Measurements from ENCODE around the gene CYB5RL. TPM values are rescaled to one million over a fixed set of nuclear protein-coding genes. Genes with fewer than 3 reads are reported as not detected.

The CYB5RL gene
- polyA plus RNA-seq, 4 donors: 0.89 to 8.1 (median 2.5) TPM

DNA sequence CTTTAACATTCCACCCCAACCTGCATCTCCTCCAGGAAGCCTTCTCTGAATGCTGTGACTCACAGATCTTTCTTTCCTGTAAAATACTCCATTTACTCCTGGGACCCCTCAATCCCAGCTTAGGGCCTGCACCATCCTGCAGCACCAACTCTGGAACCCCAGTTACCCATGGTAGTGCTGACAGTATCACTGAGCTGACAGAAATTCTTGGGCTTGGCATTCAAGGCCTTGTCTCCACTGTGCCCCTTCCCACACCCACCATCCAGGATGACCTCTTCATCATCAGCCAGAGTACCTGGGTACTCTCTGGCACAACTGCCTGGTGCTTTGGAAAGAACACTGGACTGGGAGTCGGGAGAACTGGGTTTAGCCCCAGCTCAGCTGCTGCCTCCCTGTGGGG is 8.3 kb downstream of the CYB5RL start:
- Histone ChIP-seq H3K36me3 (ENCODE audit: control insufficient read depth in 3 of 3, insufficient read depth in 2 of 3, low read depth in 1 of 3, low read length in 3 of 3) (peaks cover 0 to 58% (median 4%) of the 10 kb centered on the region in 3 donors), H3K9me3 (ENCODE audit: control insufficient read depth in 2 of 2, insufficient read depth in 1 of 2, low read depth in 1 of 2, low read length in 1 of 2) (no peaks in the 10 kb centered on the region), H3K27ac (ENCODE audit: low read depth in 1 of 3, low read length in 2 of 3) (no peak overlapping the region), H3K27me3 (ENCODE audit: control insufficient read depth in 3 of 3, insufficient read depth in 3 of 3, low read length in 3 of 3) (no peaks in the 10 kb centered on the region), H3K4me1 (ENCODE audit: control insufficient read depth in 3 of 3, insufficient read depth in 2 of 3, low read depth in 1 of 3, low read length in 2 of 3) (no peaks in the 10 kb centered on the region), H3K4me3 (ENCODE audit: low read depth in 1 of 3, low read length in 3 of 3) (no peak overlapping the region)
- no peak for DNase-seq
- WGBS, 3 donors: 4 to 92% (median 83%) methylated on average over 1 of the region's 1 CpG
- no peak for FAIRE-seq

DNA sequence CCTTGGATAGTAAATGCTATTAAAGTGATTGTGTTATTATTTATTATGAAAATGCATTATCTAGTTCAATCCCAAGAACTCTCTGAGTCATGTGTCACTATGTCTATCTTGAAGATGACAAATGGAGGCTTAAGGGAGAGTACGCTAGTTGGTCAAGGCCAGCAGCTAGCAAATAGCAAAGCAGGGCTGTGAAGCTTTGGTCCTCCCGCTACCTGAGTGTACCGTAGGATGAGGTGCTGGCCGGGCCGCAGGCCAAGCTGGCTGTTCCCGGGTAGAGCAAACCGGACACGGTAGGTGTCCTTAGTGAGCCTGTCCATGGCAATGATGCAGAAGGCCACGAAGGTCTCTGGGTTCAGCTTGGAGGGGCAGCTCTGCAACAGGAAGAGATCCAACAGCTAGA is 9.3 kb downstream of the CYB5RL start:
- Histone ChIP-seq H3K36me3 (ENCODE audit: control insufficient read depth in 3 of 3, insufficient read depth in 2 of 3, low read depth in 1 of 3, low read length in 3 of 3) (peaks cover 0 to 58% (median 4%) of the 10 kb centered on the region in 3 donors), H3K9me3 (ENCODE audit: control insufficient read depth in 2 of 2, insufficient read depth in 1 of 2, low read depth in 1 of 2, low read length in 1 of 2) (no peaks in the 10 kb centered on the region), H3K27ac (ENCODE audit: low read depth in 1 of 3, low read length in 2 of 3) (no peak overlapping the region), H3K4me3 (ENCODE audit: low read depth in 1 of 3, low read length in 3 of 3) (no peak overlapping the region), H3K4me1 (ENCODE audit: control insufficient read depth in 3 of 3, insufficient read depth in 2 of 3, low read depth in 1 of 3, low read length in 2 of 3) (no peaks in the 10 kb centered on the region), H3K27me3 (ENCODE audit: control insufficient read depth in 3 of 3, insufficient read depth in 3 of 3, low read length in 3 of 3) (no peaks in the 10 kb centered on the region)
- FAIRE-seq: no peak
- DNase-seq: no peak
- 90 to 95% (median 95%) methylated on average over 9 of the region's 9 CpGs for WGBS, 3 donors

GRCh38 chr1:54188291-54188690 is 11.5 kb downstream of the CYB5RL start:
- no peaks in the 10 kb centered on the region for H3K27me3 ChIP-seq (ENCODE audit: control insufficient read depth in 3 of 3, insufficient read depth in 3 of 3, low read length in 3 of 3)
- no peaks in the 10 kb centered on the region for H3K9me3 ChIP-seq (ENCODE audit: control insufficient read depth in 2 of 2, insufficient read depth in 1 of 2, low read depth in 1 of 2, low read length in 1 of 2)
- no peak for DNase-seq
- H3K27ac ChIP-seq (ENCODE audit: low read depth in 1 of 3, low read length in 2 of 3): no peak overlapping the region
- H3K4me3 ChIP-seq (ENCODE audit: low read depth in 1 of 3, low read length in 3 of 3): no peak overlapping the region
- no peak for FAIRE-seq
- peaks cover 0 to 48% (median 4%) of the 10 kb centered on the region in 3 donors for H3K36me3 ChIP-seq (ENCODE audit: control insufficient read depth in 3 of 3, insufficient read depth in 2 of 3, low read depth in 1 of 3, low read length in 3 of 3)
- 73 to 100% (median 91%) methylated on average over 1 of the region's 1 CpG for WGBS, 3 donors
- no peaks in the 10 kb centered on the region for H3K4me1 ChIP-seq (ENCODE audit: control insufficient read depth in 3 of 3, insufficient read depth in 2 of 3, low read depth in 1 of 3, low read length in 2 of 3)

- H3K4me3 ChIP-seq (ENCODE audit: low read depth in 1 of 3, low read length in 3 of 3): no peak overlapping the region
- H3K27me3 ChIP-seq (ENCODE audit: control insufficient read depth in 3 of 3, insufficient read depth in 3 of 3, low read length in 3 of 3): no peaks in the 10 kb centered on the region
- 93 to 98% (median 94%) methylated on average over 3 of the region's 3 CpGs for WGBS, 3 donors
- no peaks in the 10 kb centered on the region for H3K4me1 ChIP-seq (ENCODE audit: control insufficient read depth in 3 of 3, insufficient read depth in 2 of 3, low read depth in 1 of 3, low read length in 2 of 3)
- H3K27ac ChIP-seq (ENCODE audit: low read depth in 1 of 3, low read length in 2 of 3): no peak overlapping the region
- FAIRE-seq: no peak
- DNase-seq: no peak
- no peaks in the 10 kb centered on the region for H3K9me3 ChIP-seq (ENCODE audit: control insufficient read depth in 2 of 2, insufficient read depth in 1 of 2, low read depth in 1 of 2, low read length in 1 of 2)
- peaks cover 0 to 44% (median 4%) of the 10 kb centered on the region in 3 donors for H3K36me3 ChIP-seq (ENCODE audit: control insufficient read depth in 3 of 3, insufficient read depth in 2 of 3, low read depth in 1 of 3, low read length in 3 of 3)
Measured at GRCh38 chr1:54186056-54186455, 13.8 kb downstream of the CYB5RL start.

GRCh38 chr1:54180701-54181360 is 19.0 kb downstream of the CYB5RL start:
- WGBS, 3 donors: 88 to 97% (median 95%) methylated on average over 5 of the region's 5 CpGs
- no peak for DNase-seq
- no peaks in the 10 kb centered on the region for H3K4me1 ChIP-seq (ENCODE audit: control insufficient read depth in 3 of 3, insufficient read depth in 2 of 3, low read depth in 1 of 3, low read length in 2 of 3)
- no peak overlapping the region for H3K27ac ChIP-seq (ENCODE audit: low read depth in 1 of 3, low read length in 2 of 3)
- H3K4me3 ChIP-seq (ENCODE audit: low read depth in 1 of 3, low read length in 3 of 3): no peak overlapping the region
- peaks cover 0 to 47% (median 0%) of the 10 kb centered on the region in 3 donors for H3K36me3 ChIP-seq (ENCODE audit: control insufficient read depth in 3 of 3, insufficient read depth in 2 of 3, low read depth in 1 of 3, low read length in 3 of 3)
- no peak for FAIRE-seq
- no peaks in the 10 kb centered on the region for H3K9me3 ChIP-seq (ENCODE audit: control insufficient read depth in 2 of 2, insufficient read depth in 1 of 2, low read depth in 1 of 2, low read length in 1 of 2)
- no peaks in the 10 kb centered on the region for H3K27me3 ChIP-seq (ENCODE audit: control insufficient read depth in 3 of 3, insufficient read depth in 3 of 3, low read length in 3 of 3)

- Histone ChIP-seq H3K27me3 (ENCODE audit: control insufficient read depth in 3 of 3, insufficient read depth in 3 of 3, low read length in 3 of 3) (no peaks in the 10 kb centered on the region), H3K4me1 (ENCODE audit: control insufficient read depth in 3 of 3, insufficient read depth in 2 of 3, low read depth in 1 of 3, low read length in 2 of 3) (no peaks in the 10 kb centered on the region), H3K27ac (ENCODE audit: low read depth in 1 of 3, low read length in 2 of 3) (no peak overlapping the region), H3K36me3 (ENCODE audit: control insufficient read depth in 3 of 3, insufficient read depth in 2 of 3, low read depth in 1 of 3, low read length in 3 of 3) (peaks cover 0 to 60% (median 0%) of the 10 kb centered on the region in 3 donors), H3K4me3 (ENCODE audit: low read depth in 1 of 3, low read length in 3 of 3) (no peak overlapping the region), H3K9me3 (ENCODE audit: control insufficient read depth in 2 of 2, insufficient read depth in 1 of 2, low read depth in 1 of 2, low read length in 1 of 2) (no peaks in the 10 kb centered on the region)
- DNase-seq (no peak), FAIRE-seq (no peak)
- WGBS, 3 donors: 88 to 90% (median 89%) methylated on average over 7 to 9 of the region's 9 CpGs
Measured at GRCh38 chr1:54178296-54179070, 21.3 kb downstream of the CYB5RL start.

DNA sequence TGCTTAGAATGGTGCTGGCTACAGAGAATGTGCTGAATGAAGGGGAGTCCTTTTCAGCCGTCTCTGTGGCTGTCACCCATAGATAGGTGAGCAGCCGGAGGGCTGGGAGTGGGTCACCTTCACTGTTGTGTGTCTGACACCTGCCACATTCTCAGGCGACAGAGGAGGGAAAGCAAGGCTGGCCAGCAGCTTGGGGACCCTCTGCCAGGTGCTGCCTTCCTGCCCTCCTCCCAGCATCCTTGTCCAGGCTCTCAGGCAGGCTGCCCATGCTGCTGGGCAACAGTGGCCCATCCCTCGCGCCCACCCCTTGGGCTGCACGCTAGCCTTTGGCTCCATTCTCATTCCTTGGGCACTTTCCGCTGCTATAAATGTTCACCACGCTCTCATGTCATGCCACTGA is 22.1 kb downstream of the CYB5RL start:
- WGBS, 3 donors: 93 to 98% (median 95%) methylated on average over 8 of the region's 8 CpGs
- DNase-seq (no peak), FAIRE-seq (no peak)
- Histone ChIP-seq H3K4me3 (ENCODE audit: low read depth in 1 of 3, low read length in 3 of 3) (no peak overlapping the region), H3K27me3 (ENCODE audit: control insufficient read depth in 3 of 3, insufficient read depth in 3 of 3, low read length in 3 of 3) (no peaks in the 10 kb centered on the region), H3K9me3 (ENCODE audit: control insufficient read depth in 2 of 2, insufficient read depth in 1 of 2, low read depth in 1 of 2, low read length in 1 of 2) (no peaks in the 10 kb centered on the region), H3K36me3 (ENCODE audit: control insufficient read depth in 3 of 3, insufficient read depth in 2 of 3, low read depth in 1 of 3, low read length in 3 of 3) (peaks cover 0 to 63% (median 0%) of the 10 kb centered on the region in 3 donors), H3K27ac (ENCODE audit: low read depth in 1 of 3, low read length in 2 of 3) (no peak overlapping the region), H3K4me1 (ENCODE audit: control insufficient read depth in 3 of 3, insufficient read depth in 2 of 3, low read depth in 1 of 3, low read length in 2 of 3) (no peaks in the 10 kb centered on the region)

- DNase-seq (no peak), FAIRE-seq (no peak)
- no peaks in the 10 kb centered on the region for H3K9me3 ChIP-seq (ENCODE audit: control insufficient read depth in 2 of 2, insufficient read depth in 1 of 2, low read depth in 1 of 2, low read length in 1 of 2)
- no peak overlapping the region for H3K27ac ChIP-seq (ENCODE audit: low read depth in 1 of 3, low read length in 2 of 3)
- no peaks in the 10 kb centered on the region for H3K4me1 ChIP-seq (ENCODE audit: control insufficient read depth in 3 of 3, insufficient read depth in 2 of 3, low read depth in 1 of 3, low read length in 2 of 3)
- no peaks in the 10 kb centered on the region for H3K27me3 ChIP-seq (ENCODE audit: control insufficient read depth in 3 of 3, insufficient read depth in 3 of 3, low read length in 3 of 3)
- peaks cover 0 to 67% (median 0%) of the 10 kb centered on the region in 3 donors for H3K36me3 ChIP-seq (ENCODE audit: control insufficient read depth in 3 of 3, insufficient read depth in 2 of 3, low read depth in 1 of 3, low read length in 3 of 3)
- no peak overlapping the region for H3K4me3 ChIP-seq (ENCODE audit: low read depth in 1 of 3, low read length in 3 of 3)
- 91 to 95% (median 94%) methylated on average over 6 of the region's 6 CpGs for WGBS, 3 donors
Measured at GRCh38 chr1:54176621-54177327, 23.1 kb downstream of the CYB5RL start.
